Calu3 (cell line): ENCODE results near the gene MRPL42. TPM values are rescaled to one million over a fixed set of nuclear protein-coding genes. Genes with fewer than 3 reads are reported as not detected.

Experiments used
- BruUV-seq: library from RNA; stranded (reverse); fragments of 400-500 nt; replicated peaks from 2 replicates; lab custom pipeline; 2021; lab: Mats Ljungman, UMichigan
- CTCF ChIA-PET: fragments of 300-600 bp; sonication (Branson Sonifier 250); formaldehyde crosslinking; loops from one replicate; lab custom pipeline; 2022; ENCODE audit warnings: antibody characterized with exemption; lab: Charles Lee
- DNase-seq: peaks from one replicate; pipeline ENCODE4 v3.0.0; 2022
- H3K27ac Mint-ChIP-seq: one replicate; pipeline ENCODE4 v1.8.0; 2022; ENCODE audit warnings: mixed read lengths; ENCODE audit not compliant: unreplicated experiment
- H3K27me3 Mint-ChIP-seq: one replicate; pipeline ENCODE4 v1.8.0; 2022; ENCODE audit warnings: mixed read lengths; ENCODE audit not compliant: unreplicated experiment
- H3K36me3 Mint-ChIP-seq: one replicate; pipeline ENCODE4 v1.8.0; 2022; ENCODE audit warnings: mild to moderate bottlenecking, moderate library complexity, mixed read lengths; ENCODE audit not compliant: insufficient read depth, unreplicated experiment
- H3K4me1 Mint-ChIP-seq: one replicate; pipeline ENCODE4 v1.8.0; 2022; ENCODE audit warnings: mild to moderate bottlenecking, low read depth, mixed read lengths; ENCODE audit not compliant: unreplicated experiment
- H3K4me3 Mint-ChIP-seq: one replicate; pipeline ENCODE4 v1.8.0; 2022; ENCODE audit warnings: mild to moderate bottlenecking, low read depth, moderate library complexity, mixed read lengths; ENCODE audit not compliant: unreplicated experiment
- H3K9me3 Mint-ChIP-seq: one replicate; pipeline ENCODE4 v1.8.0; 2022; ENCODE audit warnings: low read depth, mixed read lengths; ENCODE audit not compliant: unreplicated experiment
- intact Hi-C: fragments of 100-400 bp; cut with micrococcal nuclease; formaldehyde crosslinking; loops from one replicate; pipeline ENCODE4 v1.10.0; 2022; ENCODE audit not compliant: unreplicated experiment
- total RNA-seq: library from RNA; stranded (reverse); gene quantifications from 2 replicates; pipeline ENCODE4 v1.2.3, GENCODE V29; 2022
- TF ChIP-seq, protein P1 (sequence below): fragments of 200-600 bp; IDR thresholded peaks from one replicate; pipeline ENCODE4 v1.8.0; 2022; ENCODE audit warnings: antibody characterized with exemption; ENCODE audit not compliant: unreplicated experiment

Gene MRPL42
- total RNA-seq, 1 experiment from 2014 or later, result 94.9 TPM

- Mint-ChIP-seq H3K9me3 (no peaks in the 10 kb centered on the region), H3K27ac (no peak overlapping the region), H3K4me1 (no peaks in the 10 kb centered on the region), H3K27me3 (no peaks in the 10 kb centered on the region), H3K36me3 (peaks cover 15% of the 10 kb centered on the region), H3K4me3 (no peak overlapping the region)
- CTCF ChIA-PET, result interaction anchor here (1.0 kb wide), 1 partner anchor 601 kb away, joined by 3 read pairs; no protein-coding TSS in a partner anchor
- TF ChIP-seq, protein P1, sequence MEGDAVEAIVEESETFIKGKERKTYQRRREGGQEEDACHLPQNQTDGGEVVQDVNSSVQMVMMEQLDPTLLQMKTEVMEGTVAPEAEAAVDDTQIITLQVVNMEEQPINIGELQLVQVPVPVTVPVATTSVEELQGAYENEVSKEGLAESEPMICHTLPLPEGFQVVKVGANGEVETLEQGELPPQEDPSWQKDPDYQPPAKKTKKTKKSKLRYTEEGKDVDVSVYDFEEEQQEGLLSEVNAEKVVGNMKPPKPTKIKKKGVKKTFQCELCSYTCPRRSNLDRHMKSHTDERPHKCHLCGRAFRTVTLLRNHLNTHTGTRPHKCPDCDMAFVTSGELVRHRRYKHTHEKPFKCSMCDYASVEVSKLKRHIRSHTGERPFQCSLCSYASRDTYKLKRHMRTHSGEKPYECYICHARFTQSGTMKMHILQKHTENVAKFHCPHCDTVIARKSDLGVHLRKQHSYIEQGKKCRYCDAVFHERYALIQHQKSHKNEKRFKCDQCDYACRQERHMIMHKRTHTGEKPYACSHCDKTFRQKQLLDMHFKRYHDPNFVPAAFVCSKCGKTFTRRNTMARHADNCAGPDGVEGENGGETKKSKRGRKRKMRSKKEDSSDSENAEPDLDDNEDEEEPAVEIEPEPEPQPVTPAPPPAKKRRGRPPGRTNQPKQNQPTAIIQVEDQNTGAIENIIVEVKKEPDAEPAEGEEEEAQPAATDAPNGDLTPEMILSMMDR, result no peak
- BruUV-seq, result no TSS peak
- DNase-seq, result no peak
- intact Hi-C loops, result loop anchor here (5.0 kb wide), 2 partner anchors 242 to 482 kb away; no protein-coding TSS in a partner anchor
Measured at GRCh38 chr12:93500667-93501066, 33.4 kb downstream of the MRPL42 start.

- Mint-ChIP-seq H3K4me1 (no peaks in the 10 kb centered on the region), H3K9me3 (no peaks in the 10 kb centered on the region), H3K27me3 (no peaks in the 10 kb centered on the region), H3K4me3 (no peak overlapping the region), H3K27ac (no peak overlapping the region), H3K36me3 (peaks cover 4% of the 10 kb centered on the region)
- CTCF ChIA-PET, result interaction anchor here (0.5 to 2.5 kb wide), 13 partner anchors 10 to 599 kb away, joined by 3 to 64 read pairs (median 4); no protein-coding TSS in a partner anchor
- DNase-seq, result peak; percentile 61
- BruUV-seq, result no TSS peak
- intact Hi-C loops, result loop anchor here (2.0 to 5.0 kb wide), 5 partner anchors 62 to 600 kb away; no protein-coding TSS in a partner anchor
- TF ChIP-seq, protein P1, result peak; percentile 71
Measured at GRCh38 chr12:93502802-93503623, 35.7 kb downstream of the MRPL42 start.

GRCh38 chr12:93507165-93507564, 39.9 kb downstream of the MRPL42 start:
- no peak overlapping the region for H3K27ac Mint-ChIP-seq
- H3K27me3 Mint-ChIP-seq, result no peaks in the 10 kb centered on the region
- CTCF ChIA-PET, result no interaction called here
- TF ChIP-seq, protein P1, result no peak
- DNase-seq, result no peak
- BruUV-seq, result no TSS peak
- H3K4me1 Mint-ChIP-seq, result no peaks in the 10 kb centered on the region
- intact Hi-C loops, result no loop called here
- no peaks in the 10 kb centered on the region for H3K9me3 Mint-ChIP-seq
- no peak overlapping the region for H3K4me3 Mint-ChIP-seq
- peaks cover 4% of the 10 kb centered on the region for H3K36me3 Mint-ChIP-seq

GRCh38 chr12:93509506-93509905, 42.2 kb downstream of the MRPL42 start:
- BruUV-seq, result no TSS peak
- Mint-ChIP-seq H3K9me3 (no peaks in the 10 kb centered on the region), H3K4me3 (no peak overlapping the region), H3K27me3 (no peaks in the 10 kb centered on the region), H3K36me3 (peaks cover 4% of the 10 kb centered on the region), H3K4me1 (no peaks in the 10 kb centered on the region), H3K27ac (no peak overlapping the region)
- intact Hi-C loops, result no loop called here
- DNase-seq, result no peak
- CTCF ChIA-PET, result no interaction called here
- TF ChIP-seq, protein P1, result no peak
